CD4-positive, alpha-beta T cell treated with Interleukin-6 at 100 ng/mL for 8 hours (primary cell): ENCODE data around the gene DYNC1LI1.

Experiments used
- DNase-seq: peaks from one replicate; pipeline ENCODE4 v3.0.0-alpha.2; 2020; ENCODE audit warnings: mixed read lengths, low spot score

Gene DYNC1LI1

DNA sequence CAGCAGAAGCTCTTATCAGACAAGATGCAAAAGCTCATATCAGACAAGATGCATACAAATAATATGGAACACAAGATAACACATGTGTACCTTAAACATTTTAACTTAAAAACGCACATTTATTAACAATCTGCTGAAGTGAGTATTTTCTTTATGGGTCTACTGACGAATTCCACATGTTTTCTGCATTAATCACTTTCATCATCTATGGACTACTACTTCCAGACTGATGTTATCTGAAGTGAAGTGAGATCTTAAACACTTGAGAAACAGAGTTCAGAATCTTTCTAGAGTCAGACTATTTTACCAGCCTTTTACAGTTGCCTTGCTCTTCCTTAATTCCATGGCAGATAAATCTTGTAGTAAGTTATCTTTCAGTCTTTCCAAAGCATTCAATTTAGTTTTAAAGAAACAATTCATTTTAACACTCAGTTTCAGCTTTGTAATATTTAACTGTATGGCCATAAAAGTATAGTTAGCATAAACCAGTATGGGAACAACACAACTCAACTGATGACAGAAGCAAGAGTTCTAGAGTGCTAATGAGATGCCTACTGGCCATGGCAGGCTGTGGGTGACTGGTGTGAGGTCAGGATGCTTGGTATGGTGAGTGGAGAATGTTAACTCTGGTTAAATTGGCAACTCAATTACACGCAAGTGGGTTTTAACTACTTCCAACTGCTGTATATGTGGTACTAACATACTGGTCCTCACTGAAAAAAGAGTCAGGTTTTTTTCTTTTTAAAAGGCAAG, 77.8 kb downstream of the DYNC1LI1 start:
- no peak for DNase-seq

DNA sequence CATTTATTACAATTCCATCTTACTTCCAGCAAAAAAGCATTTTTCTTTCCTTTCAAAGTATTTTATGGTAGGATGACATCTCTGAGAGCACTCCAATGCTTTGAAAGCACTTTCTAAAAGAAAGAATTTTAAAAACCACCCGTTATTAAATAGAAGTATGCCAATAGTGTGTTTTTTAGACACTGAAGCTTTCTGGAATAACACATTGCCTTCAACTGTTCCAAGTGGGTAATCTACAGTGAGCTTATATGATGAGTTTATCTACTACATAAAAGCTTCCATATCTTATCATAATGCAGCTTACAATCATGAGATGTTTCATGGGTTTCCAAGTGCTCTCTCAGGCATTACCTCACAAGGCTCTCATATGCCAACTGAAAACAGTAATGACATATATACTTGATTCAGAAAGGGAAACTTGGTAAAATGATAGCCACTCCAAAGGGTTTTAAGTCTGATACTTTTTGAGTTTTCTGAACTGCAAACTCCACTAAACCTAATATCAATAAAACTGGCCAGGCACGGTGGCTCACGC, 82.1 kb downstream of the DYNC1LI1 start:
- DNase-seq: no peak

DNA sequence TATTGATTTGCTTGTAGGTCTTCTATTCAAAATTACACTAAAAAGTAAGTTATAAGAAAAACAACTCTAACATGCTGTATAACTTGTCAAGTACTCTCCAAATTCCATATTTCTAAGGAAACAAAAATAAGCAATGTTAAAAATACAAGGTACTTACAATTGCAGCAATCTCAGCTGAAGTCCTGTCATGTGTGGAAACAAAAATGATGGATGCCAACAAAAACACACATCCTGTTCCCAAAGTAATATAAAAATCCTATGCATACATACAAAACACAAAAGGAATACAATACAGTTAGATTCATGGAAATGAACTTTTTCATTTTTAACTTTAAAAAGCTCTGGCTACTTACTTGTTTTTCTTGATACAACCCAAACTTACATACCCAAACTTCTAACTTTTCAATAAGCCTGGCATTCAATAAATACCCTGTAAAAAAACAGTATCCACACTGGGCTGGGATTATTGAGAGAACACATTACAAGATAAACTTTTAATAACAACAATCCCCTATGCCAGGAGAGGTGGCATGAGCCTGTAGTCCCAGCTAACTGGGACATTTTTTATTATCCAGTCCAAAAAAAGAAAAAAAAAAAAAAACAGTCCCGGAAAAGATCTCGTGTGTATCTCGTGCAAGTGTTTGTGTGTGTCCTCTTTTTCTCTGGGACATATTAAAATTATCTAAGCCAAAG, 82.7 kb downstream of the DYNC1LI1 start:
- no peak for DNase-seq

DNA sequence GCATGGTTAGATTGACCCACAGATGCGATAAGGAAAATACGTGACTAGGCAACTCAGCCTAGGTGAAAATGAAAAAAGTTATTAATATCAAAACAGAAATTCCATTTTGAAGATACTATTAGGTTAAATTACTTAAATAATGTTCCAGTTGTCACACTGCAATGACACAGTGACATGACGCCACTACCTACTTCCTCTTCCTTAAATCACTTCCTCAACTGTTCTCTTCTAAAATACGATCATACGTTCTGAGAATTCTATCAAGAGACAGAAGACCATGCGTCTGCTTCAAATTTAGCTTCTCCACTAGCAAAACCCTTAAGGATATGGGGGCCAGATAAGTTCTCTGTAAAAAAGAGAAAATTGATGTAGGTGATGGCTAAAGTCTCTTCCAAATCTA, 86.2 kb downstream of the DYNC1LI1 start:
- DNase-seq: no peak

DNA sequence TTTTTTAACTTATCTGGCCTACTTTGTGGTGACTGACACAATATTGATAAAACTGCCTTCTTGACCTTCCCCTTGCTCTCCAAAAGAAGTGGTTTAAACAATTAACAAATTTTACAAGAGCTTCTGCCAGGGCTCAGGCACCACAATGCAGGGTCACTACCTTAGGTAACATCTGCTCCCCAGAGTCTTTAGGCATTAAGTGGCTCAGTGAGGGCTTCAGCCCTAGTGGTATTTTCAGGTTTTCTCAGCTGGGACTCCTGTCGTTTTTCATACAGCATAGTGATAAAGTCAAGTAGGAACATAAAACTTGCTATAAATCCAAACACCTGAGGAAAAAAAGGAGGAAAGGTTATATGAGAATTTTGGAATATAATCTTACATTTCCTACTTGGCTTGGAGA, 86.9 kb downstream of the DYNC1LI1 start:
- DNase-seq: no peak

DNA sequence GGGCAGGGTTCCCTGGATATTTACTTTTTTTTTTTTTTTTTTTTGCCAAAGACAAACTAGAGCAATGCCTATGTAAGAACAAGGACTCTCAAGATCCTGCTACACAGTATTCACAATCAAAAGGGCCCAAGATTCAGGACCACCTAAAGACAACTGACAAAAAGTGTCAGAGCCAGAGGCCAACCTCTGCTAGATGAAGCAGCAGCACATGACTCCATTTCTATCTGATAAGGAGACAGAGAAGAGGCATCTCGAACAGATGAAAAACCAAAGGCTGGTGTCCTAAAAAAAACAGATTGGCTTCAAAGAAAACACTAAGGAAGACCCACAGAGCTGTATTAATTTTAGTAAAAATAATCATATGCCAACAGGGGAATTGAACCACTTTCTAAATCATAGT, 88.0 kb downstream of the DYNC1LI1 start:
- DNase-seq: no peak

DNA sequence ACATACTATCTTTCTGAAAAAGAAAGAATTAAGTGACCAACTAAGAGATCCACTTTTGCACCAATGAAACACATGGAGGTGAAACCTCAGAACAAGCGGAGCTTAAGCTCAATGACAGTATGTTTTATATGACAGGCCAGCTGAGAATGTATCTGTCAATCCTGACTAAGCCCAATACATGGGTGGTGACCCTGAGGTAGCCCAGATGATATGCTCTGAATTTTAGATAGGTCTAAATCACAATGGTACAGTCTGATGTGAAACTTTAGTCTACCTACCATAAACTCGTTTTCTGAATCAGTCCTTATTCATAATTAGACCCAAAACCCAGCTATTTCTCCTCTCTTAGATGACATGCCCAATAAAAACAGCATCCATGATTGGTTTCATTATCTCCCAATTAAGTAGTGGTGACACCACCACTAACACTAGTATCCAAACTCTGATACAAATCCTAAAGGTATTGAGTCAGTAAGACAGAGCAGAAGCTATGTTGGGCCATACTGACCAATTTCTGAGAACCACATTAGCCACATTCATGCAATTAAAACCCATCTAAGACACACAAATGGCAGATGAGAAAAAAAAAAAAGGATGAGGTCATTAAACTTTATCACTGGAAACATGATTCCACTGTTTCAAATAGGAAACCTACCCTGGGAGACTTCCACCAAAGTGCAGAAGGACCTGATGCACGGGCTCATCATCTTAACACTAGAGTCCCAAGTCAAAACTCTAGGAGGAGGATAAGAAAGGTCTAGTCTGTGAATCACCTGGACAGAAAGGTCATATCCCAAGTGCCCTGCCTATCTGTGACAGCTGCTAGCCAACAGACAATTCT, 88.6 kb downstream of the DYNC1LI1 start:
- no peak for DNase-seq

DNA sequence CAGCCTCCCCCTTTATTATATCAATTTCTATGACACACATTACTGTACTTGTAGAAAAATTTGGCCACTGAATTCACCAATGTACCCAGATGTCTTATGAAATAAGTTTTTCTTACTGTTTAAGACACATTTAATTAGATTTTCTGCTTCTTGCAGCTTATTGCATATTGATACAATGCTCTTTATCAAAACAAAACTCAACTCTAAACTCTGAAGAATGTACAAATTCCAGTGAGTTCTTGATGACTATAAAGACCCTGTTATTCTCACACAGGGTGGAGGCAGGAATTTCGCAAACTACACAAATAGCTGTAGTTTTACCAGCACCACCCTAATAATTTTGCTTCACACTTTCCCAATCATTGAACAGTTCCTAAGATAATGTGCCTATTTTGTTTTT, 90.1 kb downstream of the DYNC1LI1 start:
- no peak for DNase-seq
